Suprapubic skin (tissue), 4 donors: ENCODE data around the gene PRRT1.

Experiments
- EP300 ChIP-seq: sonication (generic); formaldehyde crosslinking; IDR thresholded peaks from one replicate; pipeline ENCODE4 v1.6.1; 2017; ENCODE audit warnings: antibody characterized with exemption
- POLR2AphosphoS5 ChIP-seq, 3 donors: sonication (generic); formaldehyde crosslinking; IDR thresholded peaks; one replicate each; pipeline ENCODE4 v1.6.1; 2017; ENCODE audit warnings: antibody characterized with exemption in 3 of 3
- TF ChIP-seq, protein P1 (sequence below), 2 donors: fragments of 200-600 bp in 1 of 2; fragments of 450-650 bp in 1 of 2; sonication (generic) in 1 of 2; IDR thresholded peaks; one replicate each; pipeline ENCODE4 v1.5.1; 2016 to 2019; ENCODE audit warnings: antibody characterized with exemption in 2 of 2, mild to moderate bottlenecking in 1 of 2, moderate library complexity in 1 of 2

DNA sequence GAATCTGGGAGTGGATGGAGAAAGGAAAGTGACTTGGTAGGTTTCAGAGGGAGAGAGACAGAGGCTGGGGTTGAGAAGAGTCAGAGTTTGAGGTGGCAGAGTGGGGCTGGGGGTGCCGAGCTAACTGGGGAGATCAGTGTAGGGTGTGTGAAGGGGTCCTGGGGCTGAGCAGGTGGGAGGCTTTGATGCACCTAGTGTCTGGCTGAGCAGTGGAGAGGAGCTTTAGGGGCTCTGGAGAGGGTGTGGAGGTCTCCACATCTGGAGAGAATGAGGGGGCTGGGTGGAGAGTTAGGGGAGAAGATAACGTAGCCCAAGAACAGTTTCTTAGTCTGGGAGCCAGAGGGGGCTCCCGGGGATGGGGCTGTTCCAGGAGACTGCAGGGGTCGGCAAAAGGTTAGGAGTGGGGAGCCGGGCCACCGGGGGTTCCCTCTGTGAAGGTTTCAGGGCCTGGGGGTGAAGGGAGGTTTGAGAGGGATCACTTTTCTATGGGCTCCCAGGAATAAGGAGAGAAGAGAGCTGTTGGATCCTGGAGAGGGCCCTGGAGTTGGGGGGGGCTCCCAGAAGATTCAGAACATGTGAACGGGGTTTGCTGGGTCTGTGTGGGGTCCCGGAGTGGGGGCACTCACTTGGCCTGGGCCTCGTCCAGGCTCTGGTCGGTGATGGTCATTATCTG, 37.5 kb upstream of the PRRT1 start:
- TF ChIP-seq, protein P1, sequence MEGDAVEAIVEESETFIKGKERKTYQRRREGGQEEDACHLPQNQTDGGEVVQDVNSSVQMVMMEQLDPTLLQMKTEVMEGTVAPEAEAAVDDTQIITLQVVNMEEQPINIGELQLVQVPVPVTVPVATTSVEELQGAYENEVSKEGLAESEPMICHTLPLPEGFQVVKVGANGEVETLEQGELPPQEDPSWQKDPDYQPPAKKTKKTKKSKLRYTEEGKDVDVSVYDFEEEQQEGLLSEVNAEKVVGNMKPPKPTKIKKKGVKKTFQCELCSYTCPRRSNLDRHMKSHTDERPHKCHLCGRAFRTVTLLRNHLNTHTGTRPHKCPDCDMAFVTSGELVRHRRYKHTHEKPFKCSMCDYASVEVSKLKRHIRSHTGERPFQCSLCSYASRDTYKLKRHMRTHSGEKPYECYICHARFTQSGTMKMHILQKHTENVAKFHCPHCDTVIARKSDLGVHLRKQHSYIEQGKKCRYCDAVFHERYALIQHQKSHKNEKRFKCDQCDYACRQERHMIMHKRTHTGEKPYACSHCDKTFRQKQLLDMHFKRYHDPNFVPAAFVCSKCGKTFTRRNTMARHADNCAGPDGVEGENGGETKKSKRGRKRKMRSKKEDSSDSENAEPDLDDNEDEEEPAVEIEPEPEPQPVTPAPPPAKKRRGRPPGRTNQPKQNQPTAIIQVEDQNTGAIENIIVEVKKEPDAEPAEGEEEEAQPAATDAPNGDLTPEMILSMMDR (IDR thresholded peaks at IDR 0.05), result no peak
- TF ChIP-seq POLR2AphosphoS5 (IDR thresholded peaks at IDR 0.05) (no peak), EP300 (no peak)
